ENCODE data around the gene CNNM2.

DNA sequence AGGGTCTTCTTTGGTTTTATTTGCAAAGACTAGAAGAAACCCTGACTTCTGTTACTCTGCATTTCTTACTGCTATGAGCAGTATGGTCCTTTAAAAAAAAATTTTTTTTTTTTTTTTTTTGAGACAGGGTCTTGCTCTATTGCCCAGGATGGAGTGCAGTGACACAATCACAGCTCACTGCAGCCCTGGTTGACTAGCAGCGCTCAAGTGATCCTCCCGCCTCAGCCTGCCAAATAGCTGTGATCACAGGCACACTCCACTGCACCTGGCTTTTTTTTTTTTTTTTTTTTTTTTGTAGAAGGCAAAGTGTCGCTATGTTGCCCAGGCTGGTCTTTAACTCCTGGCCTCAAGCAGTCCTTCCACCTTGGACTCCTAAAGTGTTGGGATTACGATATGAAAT lies 17.4 kb downstream of the CNNM2 start:
- TF ChIP-seq, protein P1, sequence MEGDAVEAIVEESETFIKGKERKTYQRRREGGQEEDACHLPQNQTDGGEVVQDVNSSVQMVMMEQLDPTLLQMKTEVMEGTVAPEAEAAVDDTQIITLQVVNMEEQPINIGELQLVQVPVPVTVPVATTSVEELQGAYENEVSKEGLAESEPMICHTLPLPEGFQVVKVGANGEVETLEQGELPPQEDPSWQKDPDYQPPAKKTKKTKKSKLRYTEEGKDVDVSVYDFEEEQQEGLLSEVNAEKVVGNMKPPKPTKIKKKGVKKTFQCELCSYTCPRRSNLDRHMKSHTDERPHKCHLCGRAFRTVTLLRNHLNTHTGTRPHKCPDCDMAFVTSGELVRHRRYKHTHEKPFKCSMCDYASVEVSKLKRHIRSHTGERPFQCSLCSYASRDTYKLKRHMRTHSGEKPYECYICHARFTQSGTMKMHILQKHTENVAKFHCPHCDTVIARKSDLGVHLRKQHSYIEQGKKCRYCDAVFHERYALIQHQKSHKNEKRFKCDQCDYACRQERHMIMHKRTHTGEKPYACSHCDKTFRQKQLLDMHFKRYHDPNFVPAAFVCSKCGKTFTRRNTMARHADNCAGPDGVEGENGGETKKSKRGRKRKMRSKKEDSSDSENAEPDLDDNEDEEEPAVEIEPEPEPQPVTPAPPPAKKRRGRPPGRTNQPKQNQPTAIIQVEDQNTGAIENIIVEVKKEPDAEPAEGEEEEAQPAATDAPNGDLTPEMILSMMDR (conservative IDR thresholded peaks at IDR 0.05 in 1 of 2, IDR thresholded peaks at IDR 0.05 in 1 of 2; ENCODE audit: extremely low read depth in 1 of 2, insufficient read depth in 1 of 2, low read depth in 1 of 2, low read length in 2 of 2): no peak
- no peak for TF ChIP-seq EZH2 (IDR thresholded peaks at IDR 0.05; ENCODE audit: borderline replicate concordance, low read length)
